Measurements from ENCODE around the gene DIDO1. TPM values are rescaled to one million over a fixed set of nuclear protein-coding genes. Genes with fewer than 3 reads are reported as not detected.

Gene DIDO1
- total and polyA plus RNA-seq, 2 of the 13 experiments (the other 11 are each of a cell fraction or from before 2014, with no cell fraction given), result 75.0 to 75.1 TPM

- TF ChIP-seq ZNF75D (CRISPR knock-in tag; IDR thresholded peaks at IDR 0.05; ENCODE audit: borderline replicate concordance), result no peak
- TF ChIP-seq, protein P1, sequence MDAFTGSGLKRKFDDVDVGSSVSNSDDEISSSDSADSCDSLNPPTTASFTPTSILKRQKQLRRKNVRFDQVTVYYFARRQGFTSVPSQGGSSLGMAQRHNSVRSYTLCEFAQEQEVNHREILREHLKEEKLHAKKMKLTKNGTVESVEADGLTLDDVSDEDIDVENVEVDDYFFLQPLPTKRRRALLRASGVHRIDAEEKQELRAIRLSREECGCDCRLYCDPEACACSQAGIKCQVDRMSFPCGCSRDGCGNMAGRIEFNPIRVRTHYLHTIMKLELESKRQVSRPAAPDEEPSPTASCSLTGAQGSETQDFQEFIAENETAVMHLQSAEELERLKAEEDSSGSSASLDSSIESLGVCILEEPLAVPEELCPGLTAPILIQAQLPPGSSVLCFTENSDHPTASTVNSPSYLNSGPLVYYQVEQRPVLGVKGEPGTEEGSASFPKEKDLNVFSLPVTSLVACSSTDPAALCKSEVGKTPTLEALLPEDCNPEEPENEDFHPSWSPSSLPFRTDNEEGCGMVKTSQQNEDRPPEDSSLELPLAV (CRISPR knock-in tag; conservative IDR thresholded peaks at IDR 0.05; ENCODE audit: low read depth), result no peak
- TF ChIP-seq KMT2A (CRISPR knock-in tag; IDR thresholded peaks at IDR 0.05), result peak; percentile 72
- TF ChIP-seq TARDBP (CRISPR knock-in tag; IDR thresholded peaks at IDR 0.05), result peak; percentile 90
- TF ChIP-seq BRD4 (CRISPR knock-in tag; IDR thresholded peaks at IDR 0.05), result peak; percentile 85; the same call in 1 of the 2 replicates
- TF ChIP-seq KDM4B (CRISPR knock-in tag; IDR thresholded peaks at IDR 0.05), result peak; percentile 98; the same call in 1 of the 2 replicates
- peak; percentile 84; the same call in 1 of the 2 replicates for TF ChIP-seq ETV6 (CRISPR knock-in tag; conservative IDR thresholded peaks at IDR 0.05)
- peak; percentile 29; the same call in 1 of the 2 replicates for TF ChIP-seq HMG20B (CRISPR knock-in tag; conservative IDR thresholded peaks at IDR 0.05)
- TF ChIP-seq ZBTB21 (CRISPR knock-in tag; IDR thresholded peaks at IDR 0.05), result peak; percentile 51; the same call in 1 of the 2 replicates
- no peak for TF ChIP-seq ATM (IDR thresholded peaks at IDR 0.05; ENCODE audit: borderline replicate concordance)
- no peak; the same call in 1 of the 2 replicates for TF ChIP-seq ZFP91 (CRISPR knock-in tag; IDR thresholded peaks at IDR 0.05; ENCODE audit: borderline replicate concordance)
- no peak for TF ChIP-seq ZNF34 (CRISPR knock-in tag; IDR thresholded peaks at IDR 0.05; ENCODE audit: borderline replicate concordance)
- peak; percentile 56; the same call in 1 of the 2 replicates for TF ChIP-seq DPF2 (CRISPR knock-in tag; IDR thresholded peaks at IDR 0.05; ENCODE audit: borderline replicate concordance, low read depth)
- TF ChIP-seq, protein P2, sequence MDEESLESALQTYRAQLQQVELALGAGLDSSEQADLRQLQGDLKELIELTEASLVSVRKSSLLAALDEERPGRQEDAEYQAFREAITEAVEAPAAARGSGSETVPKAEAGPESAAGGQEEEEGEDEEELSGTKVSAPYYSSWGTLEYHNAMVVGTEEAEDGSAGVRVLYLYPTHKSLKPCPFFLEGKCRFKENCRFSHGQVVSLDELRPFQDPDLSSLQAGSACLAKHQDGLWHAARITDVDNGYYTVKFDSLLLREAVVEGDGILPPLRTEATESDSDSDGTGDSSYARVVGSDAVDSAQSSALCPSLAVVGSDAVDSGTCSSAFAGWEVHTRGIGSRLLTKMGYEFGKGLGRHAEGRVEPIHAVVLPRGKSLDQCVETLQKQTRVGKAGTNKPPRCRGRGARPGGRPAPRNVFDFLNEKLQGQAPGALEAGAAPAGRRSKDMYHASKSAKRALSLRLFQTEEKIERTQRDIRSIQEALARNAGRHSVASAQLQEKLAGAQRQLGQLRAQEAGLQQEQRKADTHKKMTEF (CRISPR knock-in tag; IDR thresholded peaks at IDR 0.05), result peak; percentile 93
- TF ChIP-seq RFX5 (IDR thresholded peaks at IDR 0.05; ENCODE audit: low read depth, low read length), result 0 out of 2 replicates have a peak, but pooled peaks have one; percentile 53
- TF ChIP-seq, protein P3, sequence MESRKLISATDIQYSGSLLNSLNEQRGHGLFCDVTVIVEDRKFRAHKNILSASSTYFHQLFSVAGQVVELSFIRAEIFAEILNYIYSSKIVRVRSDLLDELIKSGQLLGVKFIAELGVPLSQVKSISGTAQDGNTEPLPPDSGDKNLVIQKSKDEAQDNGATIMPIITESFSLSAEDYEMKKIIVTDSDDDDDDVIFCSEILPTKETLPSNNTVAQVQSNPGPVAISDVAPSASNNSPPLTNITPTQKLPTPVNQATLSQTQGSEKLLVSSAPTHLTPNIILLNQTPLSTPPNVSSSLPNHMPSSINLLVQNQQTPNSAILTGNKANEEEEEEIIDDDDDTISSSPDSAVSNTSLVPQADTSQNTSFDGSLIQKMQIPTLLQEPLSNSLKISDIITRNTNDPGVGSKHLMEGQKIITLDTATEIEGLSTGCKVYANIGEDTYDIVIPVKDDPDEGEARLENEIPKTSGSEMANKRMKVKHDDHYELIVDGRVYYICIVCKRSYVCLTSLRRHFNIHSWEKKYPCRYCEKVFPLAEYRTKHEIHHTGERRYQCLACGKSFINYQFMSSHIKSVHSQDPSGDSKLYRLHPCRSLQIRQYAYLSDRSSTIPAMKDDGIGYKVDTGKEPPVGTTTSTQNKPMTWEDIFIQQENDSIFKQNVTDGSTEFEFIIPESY (CRISPR knock-in tag; IDR thresholded peaks at IDR 0.05), result peak; percentile 66; the same call in 1 of the 2 replicates
- TF ChIP-seq KLF15 (CRISPR knock-in tag; IDR thresholded peaks at IDR 0.05; ENCODE audit: borderline replicate concordance), result 0 out of 2 replicates have a peak, but pooled peaks have one; percentile 83
- peak; percentile 100 for TF ChIP-seq DMAP1 (CRISPR knock-in tag; IDR thresholded peaks at IDR 0.05)
- peak; percentile 65; the same call in 1 of the 2 replicates for TF ChIP-seq ZSCAN9 (CRISPR knock-in tag; IDR thresholded peaks at IDR 0.05; ENCODE audit: borderline replicate concordance)
- no peak for TF ChIP-seq FOXP1 (IDR thresholded peaks at IDR 0.05)
- TF ChIP-seq FOXP1 (CRISPR knock-in tag; IDR thresholded peaks at IDR 0.05), result peak; percentile 56; the same call in 1 of the 2 replicates
- TF ChIP-seq SP4 (CRISPR knock-in tag; IDR thresholded peaks at IDR 0.05), result peak; percentile 96
- no peak for TF ChIP-seq SMC3 (IDR thresholded peaks at IDR 0.05; ENCODE audit: low read length)
- peak; percentile 93 for TF ChIP-seq ZNF543 (CRISPR knock-in tag; IDR thresholded peaks at IDR 0.05)
Measured at GRCh38 chr20:62952373-62952967, 26.2 kb upstream of the DIDO1 start, which contains the start of gene SLC17A9 (continued).

All from HepG2 (cell line).